Tibial nerve (tissue), 3 donors: ENCODE results near the gene B3GNT8.

Experiments
- CTCF ChIP-seq, 5 experiments: fragments of 200-600 bp in 3 of 5; fragments of 450-650 bp in 2 of 5; sonication (generic) in 3 of 5; IDR thresholded peaks; one replicate each; pipeline ENCODE4 v1.5.1; 2016 to 2019; ENCODE audit warnings: antibody characterized with exemption in 5 of 5, mild to moderate bottlenecking in 3 of 5, moderate library complexity in 2 of 5
- POLR2A ChIP-seq, 2 donors: fragments of 450-650 bp; IDR thresholded peaks; one replicate each; pipeline ENCODE4 v1.6.1; 2017; ENCODE audit warnings: antibody characterized with exemption in 2 of 2, mild to moderate bottlenecking in 2 of 2, moderate library complexity in 2 of 2

GRCh38 chr19:41436674-41436951 lies 9.4 kb upstream of the B3GNT8 start:
- TF ChIP-seq POLR2A (IDR thresholded peaks at IDR 0.05), result no peak
- no peak for TF ChIP-seq CTCF (IDR thresholded peaks at IDR 0.05)
